Liver (tissue), 9 donors: ENCODE results near the gene ZNF432. TPM values are rescaled to one million over a fixed set of nuclear protein-coding genes. Genes with fewer than 3 reads are reported as not detected.

Experiments
- DNase-seq: peaks from one replicate; pipeline ENCODE4 v3.0.0-alpha.2; 2017; ENCODE audit warnings: low spot score
- H3K27ac ChIP-seq, 2 donors: one replicate each; pipeline ENCODE4 v1.7.0; 2013; ENCODE audit warnings: inconsistent platforms in 2 of 2, low read length in 2 of 2, control low read depth in 1 of 2, low read depth in 1 of 2, mild to moderate bottlenecking in 1 of 2
- H3K27me3 ChIP-seq, 4 donors: one replicate each; pipeline versions ENCODE4 v1.6.1 to v1.7.0; 2013; ENCODE audit warnings: low read length in 3 of 4, inconsistent platforms in 1 of 4, mild to moderate bottlenecking in 1 of 4, moderate library complexity in 1 of 4; ENCODE audit not compliant: control insufficient read depth in 4 of 4, insufficient read depth in 4 of 4
- H3K36me3 ChIP-seq, 4 donors: one replicate each; pipeline versions ENCODE4 v1.6.1 to v1.7.0; 2013; ENCODE audit warnings: low read length in 3 of 4, mild to moderate bottlenecking in 3 of 4, low read depth in 1 of 4, moderate library complexity in 1 of 4; ENCODE audit not compliant: control insufficient read depth in 4 of 4, insufficient read depth in 3 of 4
- H3K4me1 ChIP-seq, 4 donors: one replicate each; pipeline versions ENCODE4 v1.6.1 to v1.7.0; 2013; ENCODE audit warnings: low read length in 3 of 4, mild to moderate bottlenecking in 3 of 4, moderate library complexity in 1 of 4; ENCODE audit not compliant: control insufficient read depth in 4 of 4, insufficient read depth in 4 of 4
- H3K4me3 ChIP-seq, 3 donors: one replicate each; pipeline versions ENCODE4 v1.6.1 to v1.7.0; 2013; ENCODE audit warnings: low read length in 3 of 3, control low read depth in 1 of 3, low read depth in 1 of 3, mild to moderate bottlenecking in 1 of 3
- H3K9ac ChIP-seq, 2 donors: one replicate each; pipeline ENCODE4 v1.7.0; 2013; ENCODE audit warnings: low read length in 2 of 2, mild to moderate bottlenecking in 2 of 2, moderate library complexity in 2 of 2, control low read depth in 1 of 2, low read depth in 1 of 2
- H3K9me3 ChIP-seq, 4 donors: one replicate each; pipeline versions ENCODE4 v1.6.1 to v1.7.0; 2013; ENCODE audit warnings: low read length in 3 of 4; ENCODE audit not compliant: control insufficient read depth in 4 of 4
- EGR1 ChIP-seq, 2 donors: IDR thresholded peaks; 2 replicates each; pipeline ENCODE4 v1.6.1; 2016 to 2018; ENCODE audit warnings: antibody characterized with exemption in 2 of 2, low read depth in 2 of 2
- FOXA1 ChIP-seq: IDR thresholded peaks from 2 replicates; pipeline ENCODE4 v1.6.1; 2016; ENCODE audit warnings: antibody characterized with exemption
- FOXA2 ChIP-seq: IDR thresholded peaks from 2 replicates; pipeline ENCODE4 v1.6.1; 2016; ENCODE audit warnings: antibody characterized with exemption
- GABPA ChIP-seq, 2 donors: IDR thresholded peaks in 1 of 2; conservative IDR thresholded peaks in 1 of 2; 2 replicates each; pipeline ENCODE4 v1.6.1; 2016; ENCODE audit warnings: antibody characterized with exemption in 2 of 2, mild to moderate bottlenecking in 1 of 2, moderate library complexity in 1 of 2
- HNF4G ChIP-seq: IDR thresholded peaks from 2 replicates; pipeline ENCODE4 v1.6.1; 2016; ENCODE audit warnings: antibody characterized with exemption
- JUND ChIP-seq, 2 donors: IDR thresholded peaks; 2 replicates each; pipeline ENCODE4 v1.6.1; 2016; ENCODE audit warnings: antibody characterized with exemption in 2 of 2
- MAX ChIP-seq: IDR thresholded peaks from 2 replicates; pipeline ENCODE4 v1.6.1; 2016; ENCODE audit warnings: antibody characterized with exemption
- NR2F2 ChIP-seq: IDR thresholded peaks from 2 replicates; pipeline ENCODE4 v1.6.1; 2016; ENCODE audit warnings: antibody characterized with exemption
- RAD21 ChIP-seq, 2 donors: IDR thresholded peaks; 2 replicates each; pipeline ENCODE4 v1.6.1; 2016; ENCODE audit warnings: antibody characterized with exemption in 2 of 2, mild to moderate bottlenecking in 2 of 2
- REST ChIP-seq: IDR thresholded peaks from 2 replicates; pipeline ENCODE4 v1.6.1; 2016; ENCODE audit warnings: antibody characterized with exemption, mild to moderate bottlenecking
- RXRA ChIP-seq, 2 donors: IDR thresholded peaks; 2 replicates each; pipeline ENCODE4 v1.6.1; 2017 to 2018; ENCODE audit warnings: antibody characterized with exemption in 2 of 2, mild to moderate bottlenecking in 1 of 2
- SP1 ChIP-seq: IDR thresholded peaks from 2 replicates; pipeline ENCODE4 v1.6.1; 2018; ENCODE audit warnings: antibody characterized with exemption, mild to moderate bottlenecking
- TAF1 ChIP-seq: conservative IDR thresholded peaks from 2 replicates; pipeline ENCODE4 v1.6.1; 2016; ENCODE audit warnings: antibody characterized with exemption, mild to moderate bottlenecking
- YY1 ChIP-seq: IDR thresholded peaks from 2 replicates; pipeline ENCODE4 v1.6.1; 2016; ENCODE audit warnings: antibody characterized with exemption, mild to moderate bottlenecking
- ZBTB33 ChIP-seq: IDR thresholded peaks from 2 replicates; pipeline ENCODE4 v1.6.1; 2016; ENCODE audit warnings: antibody characterized with exemption
- WGBS: extraction: QIAGEN DNeasy Blood & Tissue Kit; methylation state at CpG from one replicate; pipeline ENCODE4 v1.1.7; 2013; 5-methylcytosine and 5-hydroxymethylcytosine counted together
- polyA plus RNA-seq, 2 donors: library from polyadenylated mRNA; stranded (reverse) in 1 of 2; unstranded in 1 of 2; fragments of 200-250 nt in 1 of 2; fragments of >200 nt in 1 of 2; fragmentation: Nextera tagmentation in 1 of 2; extraction: Ambion mirVana in 1 of 2; gene quantifications; one replicate each; pipeline versions ENCODE4 v1.2.1 to v1.2.3, GENCODE V29; 2013 to 2015
- total RNA-seq, 2 donors: library from RNA; depleted of rRNA; stranded (reverse); fragments of >200 nt; gene quantifications; one replicate each; pipeline ENCODE4 v1.2.3, GENCODE V29; 2014
- TF ChIP-seq, protein P1 (sequence below): IDR thresholded peaks from 2 replicates; pipeline ENCODE4 v1.6.1; 2016; ENCODE audit warnings: antibody characterized with exemption
- TF ChIP-seq, protein P2 (sequence below): fragments of 150-350 bp; IDR thresholded peaks from 2 replicates; pipeline ENCODE4 v1.5.1; 2017; ENCODE audit warnings: improper control_type of control experiment, low read depth, low read length; ENCODE audit not compliant: missing input control
- donor health status: healthy.
- donor health status: healthy.
- donor health status: healthy.
- donor health status: healthy.
- donor health status: healthy.

Gene ZNF432
- total and polyA plus RNA-seq, 4 donors, result 0.83 to 4.8 (median 1.9) TPM

GRCh38 chr19:52086481-52086880, 37.8 kb upstream of the ZNF432 start:
- no peaks in the 10 kb centered on the region for H3K4me1 ChIP-seq
- no peak for DNase-seq
- no peak overlapping the region for H3K9ac ChIP-seq
- no peak overlapping the region for H3K27ac ChIP-seq
- peak overlapping the region in 2 of 3 donors; percentile 35 to 56 for H3K4me3 ChIP-seq
- H3K36me3 ChIP-seq, result peaks cover 12 to 90% (median 70%) of the 10 kb centered on the region in 4 donors
- peaks cover 31 to 70% (median 43%) of the 10 kb centered on the region in 4 donors for H3K9me3 ChIP-seq
- TF ChIP-seq SP1, result no peak
- no peak for TF ChIP-seq ZBTB33
- TF ChIP-seq GABPA (IDR thresholded peaks at IDR 0.05 in 1 of 2, conservative IDR thresholded peaks at IDR 0.05 in 1 of 2), result no peak
- no peak for TF ChIP-seq TAF1
- TF ChIP-seq, protein P1, sequence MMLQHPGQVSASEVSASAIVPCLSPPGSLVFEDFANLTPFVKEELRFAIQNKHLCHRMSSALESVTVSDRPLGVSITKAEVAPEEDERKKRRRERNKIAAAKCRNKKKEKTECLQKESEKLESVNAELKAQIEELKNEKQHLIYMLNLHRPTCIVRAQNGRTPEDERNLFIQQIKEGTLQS, result no peak
- no peaks in the 10 kb centered on the region for H3K27me3 ChIP-seq

GRCh38 chr19:52070496-52070895, 21.9 kb upstream of the ZNF432 start:
- H3K9me3 ChIP-seq, result peaks cover 47 to 92% (median 69%) of the 10 kb centered on the region in 4 donors
- no peak overlapping the region for H3K27ac ChIP-seq
- TF ChIP-seq FOXA2 (no peak), ZBTB33 (no peak), RXRA (IDR thresholded peaks at IDR 0.05) (no peak), FOXA1 (no peak), MAX (no peak)
- H3K36me3 ChIP-seq, result peaks cover 20 to 93% (median 86%) of the 10 kb centered on the region in 4 donors
- H3K27me3 ChIP-seq, result no peaks in the 10 kb centered on the region
- H3K4me3 ChIP-seq, result peak overlapping the region in 2 of 3 donors; percentile 45 to 84
- no peaks in the 10 kb centered on the region for H3K4me1 ChIP-seq
- no peak overlapping the region for H3K9ac ChIP-seq
- no peak for DNase-seq
- 98% methylated on average over 5 of the region's 5 CpGs for WGBS

- Histone ChIP-seq H3K4me1 (no peaks in the 10 kb centered on the region), H3K27ac (no peak overlapping the region), H3K36me3 (peaks cover 14 to 85% (median 83%) of the 10 kb centered on the region in 4 donors), H3K4me3 (peak overlapping the region in 2 of 3 donors; percentile 45 to 84), H3K9me3 (peaks cover 52 to 92% (median 68%) of the 10 kb centered on the region in 4 donors), H3K9ac (no peak overlapping the region), H3K27me3 (no peaks in the 10 kb centered on the region)
- WGBS, result 96% methylated on average over 2 of the region's 2 CpGs
- no peak for DNase-seq
- TF ChIP-seq FOXA2 (no peak), NR2F2 (no peak), TAF1 (no peak), HNF4G (no peak), FOXA1 (no peak), SP1 (no peak), RXRA (IDR thresholded peaks at IDR 0.05) (no peak), RAD21 (IDR thresholded peaks at IDR 0.05) (no peak), JUND (IDR thresholded peaks at IDR 0.05) (no peak), GABPA (IDR thresholded peaks at IDR 0.05 in 1 of 2, conservative IDR thresholded peaks at IDR 0.05 in 1 of 2) (no peak), REST (no peak), MAX (no peak), EGR1 (IDR thresholded peaks at IDR 0.05; ENCODE audit: low read depth in 2 of 2) (no peak), YY1 (no peak)
- TF ChIP-seq, protein P1, result no peak
- TF ChIP-seq, protein P2, sequence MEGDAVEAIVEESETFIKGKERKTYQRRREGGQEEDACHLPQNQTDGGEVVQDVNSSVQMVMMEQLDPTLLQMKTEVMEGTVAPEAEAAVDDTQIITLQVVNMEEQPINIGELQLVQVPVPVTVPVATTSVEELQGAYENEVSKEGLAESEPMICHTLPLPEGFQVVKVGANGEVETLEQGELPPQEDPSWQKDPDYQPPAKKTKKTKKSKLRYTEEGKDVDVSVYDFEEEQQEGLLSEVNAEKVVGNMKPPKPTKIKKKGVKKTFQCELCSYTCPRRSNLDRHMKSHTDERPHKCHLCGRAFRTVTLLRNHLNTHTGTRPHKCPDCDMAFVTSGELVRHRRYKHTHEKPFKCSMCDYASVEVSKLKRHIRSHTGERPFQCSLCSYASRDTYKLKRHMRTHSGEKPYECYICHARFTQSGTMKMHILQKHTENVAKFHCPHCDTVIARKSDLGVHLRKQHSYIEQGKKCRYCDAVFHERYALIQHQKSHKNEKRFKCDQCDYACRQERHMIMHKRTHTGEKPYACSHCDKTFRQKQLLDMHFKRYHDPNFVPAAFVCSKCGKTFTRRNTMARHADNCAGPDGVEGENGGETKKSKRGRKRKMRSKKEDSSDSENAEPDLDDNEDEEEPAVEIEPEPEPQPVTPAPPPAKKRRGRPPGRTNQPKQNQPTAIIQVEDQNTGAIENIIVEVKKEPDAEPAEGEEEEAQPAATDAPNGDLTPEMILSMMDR, result no peak
Observed at GRCh38 chr19:52069653-52070052, 21.0 kb upstream of the ZNF432 start.
